Keratinocyte (primary cell): ENCODE results near the gene VANGL2. TPM values are rescaled to one million over a fixed set of nuclear protein-coding genes. Genes with fewer than 3 reads are reported as not detected.

Source experiments
- DNase-seq: peaks from one replicate; pipeline ENCODE4 v3.0.0-alpha.2; 2011; ENCODE audit warnings: low read depth, missing footprints, low spot score
- FAIRE-seq: peaks from 2 replicates; lab custom pipeline; 2011; peaks lifted over from hg19 to GRCh38; lab: Jason Lieb, UNC
- H2AFZ ChIP-seq: 2 replicates; pipeline ENCODE4 v1.6.0; 2012; ENCODE audit warnings: low read length, control low read depth, inconsistent platforms; ENCODE audit not compliant: control insufficient read depth
- H3K27ac ChIP-seq: 2 replicates; pipeline ENCODE4 v1.5.1; 2011; ENCODE audit warnings: low read length; ENCODE audit not compliant: control insufficient read depth, insufficient read depth
- H3K27me3 ChIP-seq: 3 replicates; pipeline ENCODE4 v1.6.0; 2011; ENCODE audit warnings: low read length; ENCODE audit not compliant: control insufficient read depth, insufficient read depth; ENCODE audit errors: extremely low read depth
- H3K36me3 ChIP-seq, 2 experiments: 2 replicates in 1 of 2; 3 replicates in 1 of 2; pipeline ENCODE4 v1.5.1; 2011; ENCODE audit warnings: low read length in 2 of 2, mild to moderate bottlenecking in 1 of 2; ENCODE audit not compliant: control insufficient read depth in 2 of 2, insufficient read depth in 2 of 2; ENCODE audit errors: extremely low read depth in 1 of 2
- H3K4me1 ChIP-seq: 3 replicates; pipeline ENCODE4 v1.5.1; 2011; ENCODE audit warnings: low read length; ENCODE audit not compliant: control insufficient read depth, insufficient read depth; ENCODE audit errors: extremely low read depth
- H3K4me2 ChIP-seq: 3 replicates; pipeline ENCODE4 v1.6.0; 2011; ENCODE audit warnings: low read depth, low read length; ENCODE audit not compliant: control insufficient read depth, insufficient read depth; ENCODE audit errors: extremely low read depth
- H3K4me3 ChIP-seq, 3 experiments: fragments of 200-600 bp in 1 of 3; sonication (generic) in 1 of 3; 2 replicates in 2 of 3; 3 replicates in 1 of 3; pipeline ENCODE4 v1.5.1; 2011 to 2016; ENCODE audit warnings: low read length in 3 of 3, mild to moderate bottlenecking in 3 of 3, control low read depth in 2 of 3, inconsistent platforms in 1 of 3, low read depth in 1 of 3, mixed read lengths in 1 of 3, mixed run types in 1 of 3, moderate library complexity in 1 of 3; ENCODE audit not compliant: control insufficient read depth in 2 of 3, insufficient read depth in 2 of 3; ENCODE audit errors: extremely low read depth in 1 of 3
- H3K79me2 ChIP-seq: 2 replicates; pipeline ENCODE4 v1.6.0; 2012; ENCODE audit warnings: low read length; ENCODE audit not compliant: control insufficient read depth, insufficient read depth
- H3K9ac ChIP-seq: 3 replicates; pipeline ENCODE4 v1.6.0; 2011; ENCODE audit warnings: low read length; ENCODE audit not compliant: control insufficient read depth, insufficient read depth; ENCODE audit errors: extremely low read depth
- H3K9me1 ChIP-seq: 3 replicates; pipeline ENCODE4 v1.6.0; 2011; ENCODE audit warnings: low read length; ENCODE audit not compliant: control insufficient read depth, insufficient read depth; ENCODE audit errors: extremely low read depth
- H3K9me3 ChIP-seq: 2 replicates; pipeline ENCODE4 v1.5.1; 2012; ENCODE audit warnings: low read depth, low read length; ENCODE audit not compliant: control insufficient read depth
- H4K20me1 ChIP-seq: 3 replicates; pipeline ENCODE4 v1.6.0; 2011; ENCODE audit warnings: low read length; ENCODE audit not compliant: control insufficient read depth, insufficient read depth; ENCODE audit errors: extremely low read depth
- CTCF ChIP-seq, 3 experiments: IDR thresholded peaks in 1 of 3; conservative IDR thresholded peaks in 1 of 3; optimal IDR thresholded peaks in 1 of 3; 2 replicates in 2 of 3; 3 replicates in 1 of 3; pipeline versions ENCODE3 to v1.5.1; 2011; ENCODE audit warnings: low read length in 3 of 3, mild to moderate bottlenecking in 3 of 3, moderate library complexity in 2 of 3, control low read depth in 1 of 3, inconsistent platforms in 1 of 3; ENCODE audit not compliant: insufficient read depth in 2 of 3; ENCODE audit errors: extremely low read depth in 1 of 3
- EZH2 ChIP-seq: IDR thresholded peaks from one replicate; pipeline ENCODE4 v1.6.1; 2012; ENCODE audit warnings: inconsistent platforms, mild to moderate bottlenecking, low read length, moderate library complexity
- dilution Hi-C: fragments of 300-500 bp; cut with MboI; formaldehyde crosslinking; loops from one replicate; pipeline ENCODE4 v1.7.0; 2020; ENCODE audit warnings: low sequenced_read_pairs; ENCODE audit not compliant: extremely low pct_ligation_motif_present
- polyA plus RNA-seq, 5 experiments: library from polyadenylated mRNA; depleted of rRNA in 3 of 5; stranded (reverse) in 3 of 5; stranded (forward) in 1 of 5; unstranded in 1 of 5; fragments of >200 nt; gene quantifications; 1 replicate in 1 of 5; 2 replicates in 3 of 5; 3 replicates in 1 of 5; pipeline versions ENCODE4 v1.2.1 to v1.2.3, GENCODE V29; 2011 to 2012; ENCODE audit warnings: missing spikeins in 2 of 5, low read depth in 1 of 5, low replicate concordance in 1 of 5

VANGL2 gene
- polyA plus RNA-seq, 1 donor (not counting 4 experiments of a cell fraction or from before 2014, with no cell fraction given) = 10.9 TPM

GRCh38 chr1:160398823-160399222 lies 1.5 kb upstream of the VANGL2 start:
- no peaks in the 10 kb centered on the region for H3K36me3 ChIP-seq
- H3K4me2 ChIP-seq = peak overlapping the region; percentile 14
- peak; percentile 90 for FAIRE-seq
- H3K27me3 ChIP-seq = no peaks in the 10 kb centered on the region
- peaks cover 32% of the 10 kb centered on the region for H3K4me1 ChIP-seq
- DNase-seq = no peak
- peaks cover 2% of the 10 kb centered on the region for H3K9me1 ChIP-seq
- peak overlapping the region; percentile 7 for H3K27ac ChIP-seq
- dilution Hi-C loops = no loop called here
- H4K20me1 ChIP-seq = no peaks in the 10 kb centered on the region
- H3K4me3 ChIP-seq = no peak overlapping the region
- no peak overlapping the region for H3K9ac ChIP-seq
- peak overlapping the region; percentile 60 for H2AFZ ChIP-seq
- no peaks in the 10 kb centered on the region for H3K9me3 ChIP-seq
- no peak for TF ChIP-seq EZH2
- no peak for TF ChIP-seq CTCF (optimal IDR thresholded peaks at IDR 0.05 in 1 of 3, IDR thresholded peaks at IDR 0.05 in 1 of 3, conservative IDR thresholded peaks at IDR 0.05 in 1 of 3; ENCODE audit: extremely low read depth in 1 of 3, insufficient read depth in 2 of 3, low read length in 3 of 3)
- peaks cover 3% of the 10 kb centered on the region for H3K79me2 ChIP-seq

- no peaks in the 10 kb centered on the region for H3K36me3 ChIP-seq
- peak overlapping the region; percentile 92 for H2AFZ ChIP-seq
- no peak for FAIRE-seq
- no peak for DNase-seq
- peaks cover 2% of the 10 kb centered on the region for H3K9me1 ChIP-seq
- no peaks in the 10 kb centered on the region for H3K9me3 ChIP-seq
- H3K9ac ChIP-seq = peak overlapping the region; percentile 76
- peak overlapping the region; percentile 89 for H3K4me2 ChIP-seq
- H3K4me1 ChIP-seq = peaks cover 41% of the 10 kb centered on the region
- peaks cover 3% of the 10 kb centered on the region for H3K79me2 ChIP-seq
- H3K27me3 ChIP-seq = no peaks in the 10 kb centered on the region
- TF ChIP-seq CTCF (optimal IDR thresholded peaks at IDR 0.05 in 1 of 3, IDR thresholded peaks at IDR 0.05 in 1 of 3, conservative IDR thresholded peaks at IDR 0.05 in 1 of 3; ENCODE audit: extremely low read depth in 1 of 3, insufficient read depth in 2 of 3, low read length in 3 of 3) = no peak
- TF ChIP-seq EZH2 = no peak
- no peaks in the 10 kb centered on the region for H4K20me1 ChIP-seq
- peak overlapping the region; percentile 57 to 67 (median 66) for H3K4me3 ChIP-seq
- H3K27ac ChIP-seq = peak overlapping the region; percentile 70
- dilution Hi-C loops = no loop called here
Observed at GRCh38 chr1:160399544-160400222, 681 bp upstream of the VANGL2 start.
